GM12801 (cell line): ENCODE measurements around the gene ARPC1B.

Experiments
- TF ChIP-seq, protein P1 (sequence below): IDR thresholded peaks from one replicate; pipeline ENCODE4 v1.5.1; 2011; ENCODE audit warnings: control low read depth; ENCODE audit not compliant: insufficient read length; ENCODE audit errors: extremely low read depth

Gene ARPC1B

DNA sequence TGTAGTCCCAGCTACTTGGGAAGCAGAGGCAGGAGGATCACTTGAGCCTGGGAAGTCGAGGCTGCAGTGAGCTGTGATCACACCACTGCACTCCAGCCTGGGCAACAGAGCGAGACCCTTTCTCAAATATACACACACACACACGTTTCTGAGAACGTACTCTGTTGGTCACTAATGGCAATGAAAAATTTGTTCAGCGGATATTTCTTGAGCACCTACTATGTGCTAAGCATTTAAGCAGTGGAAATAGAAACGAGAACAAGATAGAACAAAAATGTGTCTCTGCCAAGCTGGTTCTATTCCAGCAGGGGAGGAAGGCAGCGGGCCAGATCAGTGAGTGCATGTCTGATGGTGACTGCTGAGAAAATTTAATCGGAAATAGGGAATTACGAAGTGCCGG, 8.7 kb downstream of the ARPC1B start:
- TF ChIP-seq, protein P1, sequence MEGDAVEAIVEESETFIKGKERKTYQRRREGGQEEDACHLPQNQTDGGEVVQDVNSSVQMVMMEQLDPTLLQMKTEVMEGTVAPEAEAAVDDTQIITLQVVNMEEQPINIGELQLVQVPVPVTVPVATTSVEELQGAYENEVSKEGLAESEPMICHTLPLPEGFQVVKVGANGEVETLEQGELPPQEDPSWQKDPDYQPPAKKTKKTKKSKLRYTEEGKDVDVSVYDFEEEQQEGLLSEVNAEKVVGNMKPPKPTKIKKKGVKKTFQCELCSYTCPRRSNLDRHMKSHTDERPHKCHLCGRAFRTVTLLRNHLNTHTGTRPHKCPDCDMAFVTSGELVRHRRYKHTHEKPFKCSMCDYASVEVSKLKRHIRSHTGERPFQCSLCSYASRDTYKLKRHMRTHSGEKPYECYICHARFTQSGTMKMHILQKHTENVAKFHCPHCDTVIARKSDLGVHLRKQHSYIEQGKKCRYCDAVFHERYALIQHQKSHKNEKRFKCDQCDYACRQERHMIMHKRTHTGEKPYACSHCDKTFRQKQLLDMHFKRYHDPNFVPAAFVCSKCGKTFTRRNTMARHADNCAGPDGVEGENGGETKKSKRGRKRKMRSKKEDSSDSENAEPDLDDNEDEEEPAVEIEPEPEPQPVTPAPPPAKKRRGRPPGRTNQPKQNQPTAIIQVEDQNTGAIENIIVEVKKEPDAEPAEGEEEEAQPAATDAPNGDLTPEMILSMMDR = no peak

DNA sequence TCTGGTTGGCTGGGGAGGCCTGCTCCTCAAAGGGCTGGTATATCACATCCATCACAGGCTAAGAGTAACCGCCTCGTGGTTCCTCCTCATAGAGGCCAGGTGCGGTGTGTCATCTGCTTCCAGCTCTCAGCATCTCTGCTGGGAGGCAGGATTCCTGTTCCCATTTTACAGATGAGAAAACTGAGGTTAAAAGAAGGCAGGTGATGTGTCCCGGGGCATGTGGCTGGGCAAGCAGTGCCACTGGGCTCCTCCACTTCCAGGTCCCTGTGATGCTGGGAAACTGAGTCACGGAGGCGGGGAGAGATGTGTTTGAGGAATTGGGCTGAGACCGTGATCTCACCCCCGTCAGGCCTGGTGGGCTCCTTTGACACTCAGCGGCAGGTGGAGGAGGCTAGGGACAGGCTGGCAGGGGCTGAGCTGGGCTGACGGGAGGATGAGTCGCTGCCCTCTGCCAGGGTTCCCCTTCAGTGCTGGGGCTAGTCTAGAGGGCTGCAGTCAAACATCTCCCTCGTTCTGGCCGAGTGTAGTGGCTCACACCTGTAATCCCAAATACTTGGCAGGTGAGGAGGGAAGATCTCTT, 9.4 kb downstream of the ARPC1B start:
- TF ChIP-seq, protein P1 = no peak

GRCh38 chr7:99384523-99384922, 10.0 kb downstream of the ARPC1B start:
- TF ChIP-seq, protein P1 = no peak

DNA sequence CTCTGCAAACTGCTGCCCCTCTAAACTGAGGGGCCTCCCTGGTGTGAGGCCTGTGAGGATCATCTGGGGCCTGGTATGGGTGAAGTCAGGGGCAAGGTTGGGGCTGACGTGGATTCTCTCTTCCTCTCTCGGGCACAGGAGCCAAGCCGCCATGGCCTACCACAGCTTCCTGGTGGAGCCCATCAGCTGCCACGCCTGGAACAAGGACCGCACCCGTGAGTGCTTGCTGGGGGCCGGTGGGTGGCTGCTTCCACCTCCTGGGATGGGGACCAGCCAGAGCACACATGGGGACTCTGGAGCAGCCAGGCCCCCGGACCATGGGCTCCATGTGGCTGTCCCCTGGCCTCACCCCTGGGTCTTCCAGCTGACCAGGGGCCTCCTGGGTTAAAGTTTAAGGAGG, 11.0 kb downstream of the ARPC1B start:
- TF ChIP-seq, protein P1 = no peak

DNA sequence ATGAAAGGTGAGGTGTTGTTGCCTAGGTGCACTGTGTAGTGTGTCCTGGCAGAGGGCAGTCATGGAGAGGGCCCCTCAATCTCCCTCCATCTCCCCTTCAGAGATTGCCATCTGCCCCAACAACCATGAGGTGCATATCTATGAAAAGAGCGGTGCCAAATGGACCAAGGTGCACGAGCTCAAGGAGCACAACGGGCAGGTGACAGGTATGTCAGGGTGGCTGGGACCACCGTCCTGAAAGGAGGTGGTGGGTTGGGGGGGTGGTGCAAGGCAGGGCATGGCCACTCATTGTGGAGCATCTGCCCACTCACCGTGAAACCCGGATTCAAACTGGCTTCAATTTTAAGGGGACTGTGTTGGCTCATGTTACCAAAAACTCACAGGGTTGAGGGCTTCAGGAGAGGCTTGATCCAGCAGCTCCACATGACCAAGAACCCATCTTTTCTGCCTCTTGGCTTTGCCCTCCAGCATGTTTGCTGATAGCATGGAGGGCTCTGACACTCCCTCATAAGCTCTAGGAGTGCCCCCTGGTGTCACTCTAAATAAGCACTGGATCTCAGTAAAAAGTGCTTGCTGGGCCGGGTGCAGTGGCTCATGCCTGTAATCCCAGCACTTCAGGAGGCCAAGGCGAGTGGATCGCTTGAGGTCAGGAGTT, 12.2 kb downstream of the ARPC1B start:
- TF ChIP-seq, protein P1 = no peak

GRCh38 chr7:99387912-99388311, 13.4 kb downstream of the ARPC1B start:
- TF ChIP-seq, protein P1 = no peak

DNA sequence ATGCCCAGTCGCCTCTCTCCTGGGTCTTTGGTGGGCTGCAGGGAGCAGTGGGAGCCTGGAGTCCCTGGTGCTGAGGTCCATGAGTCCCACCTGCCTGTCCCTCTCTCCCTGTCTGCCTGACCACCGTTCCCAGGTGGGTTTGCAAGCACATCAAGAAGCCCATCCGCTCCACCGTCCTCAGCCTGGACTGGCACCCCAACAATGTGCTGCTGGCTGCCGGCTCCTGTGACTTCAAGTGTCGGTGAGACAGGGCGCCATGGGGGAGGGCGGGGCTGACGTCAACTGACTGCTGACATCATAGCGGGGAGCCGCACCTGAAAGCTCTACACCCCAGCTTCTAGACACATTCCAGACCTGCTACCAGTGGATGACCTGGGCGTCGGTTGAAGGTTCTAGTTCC, 15.2 kb downstream of the ARPC1B start:
- TF ChIP-seq, protein P1 = no peak
